Adipose tissue (tissue), 3 donors: ENCODE data around the gene CARS2. TPM values are rescaled to one million over a fixed set of nuclear protein-coding genes. Genes with fewer than 3 reads are reported as not detected.
"Not testable (repeated sequence)": the region's sequence is repeated elsewhere in the genome, so short reads cannot be mapped to it uniquely, and the experiment has no call there.

ENCODE experiments used
- H3K27ac ChIP-seq: one replicate; pipeline ENCODE4 v1.5.1; 2013; ENCODE audit warnings: low read depth, low read length
- WGBS, 3 donors: extraction: QIAGEN DNeasy Blood & Tissue Kit; methylation state at CpG; one replicate each; pipeline ENCODE4 v1.1.7; 2013; 5-methylcytosine and 5-hydroxymethylcytosine counted together
- polyA plus RNA-seq, 3 donors: library from polyadenylated mRNA; stranded (reverse); fragments of 200-250 nt; gene quantifications; one replicate each; pipeline ENCODE4 v1.2.3, GENCODE V29; 2013
- donor health status: healthy with polysubstance abuse.
- donor health status: Bipolar disorder and iron deficiency.
- donor health status: healthy.

The CARS2 gene
- polyA plus RNA-seq, 3 donors, result 28.1 to 50.5 (median 43.1) TPM

DNA sequence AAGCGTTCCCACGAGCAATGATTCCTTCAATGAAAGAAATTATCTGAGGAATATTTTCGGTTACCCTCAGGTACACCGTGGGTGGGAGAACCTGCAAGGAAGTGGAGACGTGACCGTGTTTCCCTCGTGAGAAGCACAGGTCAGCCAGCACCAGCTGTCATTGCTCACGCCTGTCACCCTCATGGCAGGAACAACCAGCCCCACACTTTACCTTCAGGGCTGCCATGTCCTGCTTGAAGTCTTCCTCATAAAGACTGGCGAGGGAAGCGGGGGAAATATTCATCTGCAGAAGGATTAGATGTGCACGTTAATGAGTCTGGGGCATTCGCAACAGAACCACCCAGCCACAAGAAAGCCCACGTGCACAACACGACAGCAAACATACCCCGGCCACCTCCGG, 18.2 kb downstream of the CARS2 start:
- no peak overlapping the region for H3K27ac ChIP-seq
- 93 to 94% (median 94%) methylated on average over 16 of the region's 16 CpGs for WGBS, 3 donors

DNA sequence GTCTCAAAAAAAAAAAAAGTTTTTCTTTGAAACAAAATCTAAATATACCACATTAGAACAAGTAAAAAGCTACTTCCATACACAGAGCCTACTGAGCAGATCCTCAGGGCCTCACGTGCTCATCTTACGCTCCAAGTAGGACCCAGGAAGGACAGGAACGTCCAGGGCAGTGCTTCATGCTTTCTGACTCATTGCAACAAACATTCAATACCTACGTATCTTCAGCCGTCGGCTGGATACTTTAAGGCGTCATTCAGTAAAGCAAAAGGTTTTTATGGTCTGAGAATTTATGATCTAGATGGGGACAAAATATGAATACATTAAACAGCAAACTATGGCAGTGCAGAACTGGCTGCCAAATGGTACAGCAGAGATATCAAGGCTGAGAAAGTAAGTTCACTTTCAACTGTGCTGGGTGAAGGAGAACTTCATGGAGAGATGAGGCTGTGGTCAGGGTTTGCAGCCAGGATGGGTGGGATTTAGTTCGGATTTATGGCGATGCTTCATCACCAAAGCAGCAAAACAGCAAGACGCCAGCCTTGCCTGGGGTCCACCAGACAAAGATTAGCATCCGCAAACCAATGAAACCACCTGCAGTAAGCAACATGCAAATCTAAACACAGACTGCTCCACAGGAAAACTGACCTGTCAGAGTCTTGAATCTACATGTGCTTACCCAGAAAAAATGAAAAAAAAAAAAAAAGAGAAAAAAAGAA, 20.5 kb downstream of the CARS2 start:
- no peak overlapping the region for H3K27ac ChIP-seq
- 88 to 92% (median 89%) methylated on average over 11 of the region's 11 CpGs for WGBS, 3 donors

DNA sequence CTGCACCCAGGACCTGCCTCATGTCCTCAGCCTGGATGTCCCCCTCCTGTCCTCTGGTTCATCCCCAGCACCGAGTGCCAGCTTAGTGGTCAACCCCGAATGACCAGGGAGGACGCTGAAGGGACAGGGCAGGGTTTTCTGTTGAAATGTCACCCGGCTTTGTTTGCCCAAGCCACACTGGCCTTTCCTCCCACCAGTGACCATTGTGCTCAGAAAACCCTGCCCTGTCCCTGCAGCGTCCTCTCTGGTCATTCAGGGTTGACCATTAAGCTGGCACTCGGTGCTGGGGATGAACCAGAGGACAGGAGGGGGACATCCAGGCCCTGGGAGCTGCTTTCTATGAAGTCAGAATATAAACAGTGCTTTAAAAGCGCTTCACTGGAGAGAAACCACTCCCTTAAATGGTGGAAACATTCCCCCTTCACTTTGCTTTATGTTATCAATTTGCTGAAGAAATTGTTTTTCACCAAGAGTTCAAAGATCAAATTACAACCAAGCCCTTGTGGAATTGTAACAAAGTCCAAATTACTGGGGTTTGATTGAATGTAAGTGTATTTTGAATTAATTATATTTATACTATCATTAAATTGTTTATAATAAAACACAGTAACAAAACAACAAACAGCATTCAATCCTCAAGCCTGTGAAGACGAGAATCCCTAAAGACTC, 21.4 kb downstream of the CARS2 start:
- WGBS, 3 donors, result 78 to 88% (median 87%) methylated on average over 8 of the region's 8 CpGs
- H3K27ac ChIP-seq, result no peak overlapping the region

DNA sequence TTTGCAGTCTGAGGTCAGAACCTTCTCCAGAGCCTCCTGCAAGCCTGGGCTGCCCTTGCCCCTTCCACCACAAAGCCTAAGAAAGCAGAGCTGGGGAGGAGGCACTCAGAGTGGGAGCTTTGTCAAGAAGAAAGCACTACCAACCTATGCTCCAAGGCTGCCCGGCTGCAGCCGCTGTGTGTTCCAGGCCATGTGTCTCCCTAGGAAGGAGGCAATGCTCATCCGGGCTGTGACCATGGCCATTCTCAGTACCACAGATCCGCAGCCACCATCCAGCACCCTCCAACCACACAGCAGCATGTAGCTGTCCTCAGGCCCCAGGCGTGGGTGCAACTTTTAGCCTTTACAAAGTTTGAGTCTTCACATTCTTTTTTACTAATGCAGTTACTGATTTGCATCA, 22.0 kb downstream of the CARS2 start:
- 91 to 93% (median 92%) methylated on average over 5 of the region's 5 CpGs for WGBS, 3 donors
- H3K27ac ChIP-seq, result no peak overlapping the region

DNA sequence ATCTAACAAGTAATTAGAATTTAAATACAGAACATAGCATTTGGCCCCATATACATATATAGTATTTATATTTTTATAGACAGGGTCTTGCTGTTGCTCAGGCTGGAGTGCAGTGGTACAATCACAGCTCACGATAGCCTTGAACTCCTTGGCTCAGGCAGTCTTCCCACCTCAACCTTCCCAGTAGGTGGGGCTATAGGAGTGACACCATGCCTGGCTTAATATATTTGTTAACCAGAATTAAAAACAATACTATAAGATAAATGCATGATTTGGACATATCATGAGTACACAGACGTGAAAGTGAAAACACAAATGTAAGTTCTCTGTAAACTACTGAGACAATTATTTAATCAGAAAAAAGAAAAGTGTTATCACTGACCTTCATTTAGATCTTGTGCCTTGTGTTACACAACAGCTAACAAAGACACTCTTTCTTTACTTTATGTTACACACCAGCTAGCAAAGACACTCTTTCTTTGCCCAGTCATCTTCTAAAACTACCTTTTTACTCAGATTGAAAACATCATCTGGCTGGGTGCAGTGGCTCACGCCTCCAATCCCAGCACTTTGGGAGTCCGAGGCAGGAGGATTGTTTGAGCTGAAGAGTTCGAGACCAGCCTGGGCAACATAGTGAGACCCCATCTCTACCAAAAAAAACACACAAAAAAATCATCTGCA, 22.6 kb downstream of the CARS2 start:
- 73 to 90% (median 85%) methylated on average over 5 of the region's 5 CpGs for WGBS, 3 donors
- H3K27ac ChIP-seq, result no peak overlapping the region

DNA sequence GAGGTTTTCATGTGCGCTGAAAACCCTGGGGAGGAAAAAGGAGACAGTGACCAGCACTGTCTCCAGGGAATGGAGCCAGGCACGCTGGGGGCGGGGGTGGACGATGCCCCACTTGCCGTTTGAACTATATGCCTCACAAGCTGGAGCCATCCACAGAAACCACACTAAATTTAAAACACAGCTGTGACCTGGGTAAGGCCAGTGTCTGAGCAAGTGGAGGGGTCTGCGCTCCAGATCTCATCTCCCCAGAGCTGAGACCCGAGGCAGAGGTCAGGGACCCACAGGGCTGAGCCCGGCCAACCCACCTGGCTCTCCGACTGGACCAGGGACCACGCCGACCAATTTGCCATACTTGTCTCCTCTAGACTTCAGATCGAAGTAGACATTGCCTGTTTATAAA, 23.2 kb downstream of the CARS2 start:
- no peak overlapping the region for H3K27ac ChIP-seq

DNA sequence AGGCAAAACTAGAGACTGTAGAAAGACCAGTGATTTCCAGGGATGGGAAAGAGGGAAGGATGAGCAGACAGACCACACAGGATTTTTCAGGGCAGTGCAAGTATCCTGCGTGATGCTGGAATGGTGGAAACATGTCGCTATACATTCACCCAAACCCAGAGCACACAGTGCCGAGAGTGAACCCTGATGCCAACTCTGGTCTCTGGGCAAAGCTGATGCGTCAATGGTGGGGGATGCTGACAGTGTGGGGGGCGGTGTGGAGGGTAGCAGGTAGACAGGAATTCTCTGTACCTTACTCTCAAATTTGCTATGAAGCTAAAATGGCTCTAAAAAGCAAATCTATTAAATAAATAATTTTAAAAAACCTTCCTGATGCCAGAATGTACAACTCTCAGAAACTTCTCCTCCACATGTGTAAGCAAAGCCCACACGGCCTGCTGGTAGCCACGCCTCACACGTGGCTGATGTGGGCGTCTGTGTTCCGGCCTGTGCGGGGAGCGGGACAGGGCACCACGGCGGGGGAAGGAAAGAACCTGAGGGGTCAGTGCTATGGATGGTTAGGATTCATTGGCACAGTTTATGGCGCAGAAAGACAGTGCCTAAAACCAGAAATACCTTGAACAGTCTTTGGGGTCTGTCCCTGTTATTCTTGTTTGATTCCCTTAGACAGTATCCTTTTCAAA, 23.9 kb downstream of the CARS2 start:
- 84 to 91% (median 88%) methylated on average over 15 of the region's 15 CpGs for WGBS, 3 donors
- no peak overlapping the region for H3K27ac ChIP-seq

More for the DNA sequence above, 23.2 kb downstream of the CARS2 start:
- 91% methylated on average over 12 of the region's 12 CpGs for WGBS, 3 donors

DNA sequence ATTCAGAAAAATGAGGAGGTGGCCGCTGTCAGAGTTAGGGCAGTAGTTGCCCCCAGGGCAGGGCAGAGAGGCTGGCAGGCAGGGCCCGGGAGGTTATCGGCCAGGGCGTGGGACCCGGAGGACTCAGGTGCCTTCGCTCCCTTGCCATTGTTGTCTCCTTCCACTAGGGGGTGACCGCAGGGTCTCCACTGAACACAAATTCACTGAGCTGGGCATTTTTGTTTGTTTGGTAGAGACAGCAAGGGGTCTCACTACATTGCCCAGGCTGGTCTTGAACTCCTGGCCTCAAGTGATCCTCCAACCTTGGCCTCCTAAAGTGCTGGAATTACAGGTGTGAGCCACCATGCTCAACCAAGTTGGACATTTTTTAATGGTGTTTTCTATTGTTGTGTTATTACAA, 25.1 kb downstream of the CARS2 start:
- 84 to 88% (median 85%) methylated on average over 7 of the region's 7 CpGs for WGBS, 3 donors
- H3K27ac ChIP-seq, result no peak overlapping the region

DNA sequence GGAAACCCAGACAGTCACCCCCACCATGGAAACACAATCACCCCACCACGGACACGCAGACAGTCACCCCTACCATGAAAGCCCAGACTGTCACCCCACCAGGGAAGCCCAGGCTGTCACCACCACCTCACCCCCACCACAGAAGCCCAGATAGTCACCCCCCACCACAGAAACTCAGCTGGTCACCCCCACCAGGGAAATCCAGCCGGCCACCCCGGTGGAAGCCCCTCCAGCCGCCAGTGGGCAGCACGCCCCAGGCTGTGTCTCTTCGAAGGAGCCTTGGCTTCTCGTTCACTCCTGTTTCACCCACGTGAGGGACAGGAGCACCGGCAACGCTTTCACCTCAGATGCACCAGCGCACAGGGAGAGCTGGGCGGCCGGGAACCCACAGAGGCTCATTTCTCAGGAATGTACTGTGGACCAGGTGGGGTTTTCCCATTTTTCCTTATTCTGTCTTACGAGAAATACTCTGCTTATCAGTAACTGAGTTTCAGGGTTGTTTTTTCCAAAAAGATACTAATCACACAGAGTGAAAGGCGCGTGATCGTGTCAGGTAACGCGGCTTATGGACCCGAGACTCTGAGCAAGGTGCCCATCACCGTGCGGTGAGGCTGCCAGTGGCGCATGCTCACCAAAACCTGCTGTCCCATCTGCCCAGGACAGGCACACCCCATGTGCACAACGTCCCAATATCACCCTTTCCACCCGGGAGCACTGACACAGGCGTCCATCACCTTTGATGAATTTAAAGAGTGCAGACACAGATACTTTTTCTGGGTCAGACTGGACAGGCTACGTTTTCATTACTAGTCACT, 28.0 kb downstream of the CARS2 start:
- H3K27ac ChIP-seq, result no peak overlapping the region
- WGBS, 3 donors, result 91 to 95% (median 92%) methylated on average over 28 of the region's 28 CpGs

DNA sequence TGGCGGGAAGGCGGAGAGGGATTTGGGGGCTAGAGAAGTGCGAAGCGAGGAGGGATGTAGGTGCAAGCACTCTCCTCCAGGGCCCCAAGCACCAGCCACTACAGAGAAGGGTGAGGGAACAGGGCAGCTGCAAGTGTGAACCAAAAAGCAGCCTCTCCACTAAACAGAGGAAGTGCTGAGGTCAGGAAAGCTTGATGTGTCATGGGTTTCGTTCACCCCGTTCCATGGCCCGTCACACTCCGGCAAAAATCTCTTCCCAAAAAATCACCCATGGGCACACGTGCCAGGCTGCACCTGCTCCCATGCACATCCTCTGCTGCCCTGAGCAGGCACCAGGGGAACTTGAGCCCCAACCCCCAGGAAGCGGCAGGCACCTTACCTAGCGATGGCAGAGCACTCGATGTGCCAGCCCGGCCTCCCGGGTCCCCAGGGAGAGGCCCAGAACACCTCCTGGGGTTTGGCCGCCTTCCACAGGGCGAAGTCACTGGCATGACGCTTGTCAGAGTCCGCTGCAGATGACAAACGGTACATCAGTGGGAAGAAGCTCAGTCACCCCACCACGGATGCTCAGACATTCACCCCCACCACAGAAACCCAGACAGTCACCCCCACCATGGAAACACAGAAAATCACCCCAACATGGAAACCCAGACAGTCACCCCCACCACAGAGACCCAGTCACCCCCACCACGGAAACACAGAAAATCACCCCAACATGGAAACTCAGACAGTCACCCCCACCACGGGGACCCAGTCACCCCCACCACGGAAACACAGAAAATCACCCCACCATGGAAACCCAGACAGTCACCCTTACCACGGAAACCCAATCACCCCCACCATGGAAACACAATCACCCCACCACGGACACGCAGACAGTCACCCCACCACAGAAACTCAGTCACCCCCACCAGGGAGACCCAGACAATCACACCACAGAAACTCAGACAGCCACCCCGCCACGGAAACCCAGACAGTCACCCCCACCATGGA, 29.0 kb downstream of the CARS2 start:
- 85 to 91% (median 89%) methylated on average over 26 to 28 of the region's 28 CpGs for WGBS, 3 donors

DNA sequence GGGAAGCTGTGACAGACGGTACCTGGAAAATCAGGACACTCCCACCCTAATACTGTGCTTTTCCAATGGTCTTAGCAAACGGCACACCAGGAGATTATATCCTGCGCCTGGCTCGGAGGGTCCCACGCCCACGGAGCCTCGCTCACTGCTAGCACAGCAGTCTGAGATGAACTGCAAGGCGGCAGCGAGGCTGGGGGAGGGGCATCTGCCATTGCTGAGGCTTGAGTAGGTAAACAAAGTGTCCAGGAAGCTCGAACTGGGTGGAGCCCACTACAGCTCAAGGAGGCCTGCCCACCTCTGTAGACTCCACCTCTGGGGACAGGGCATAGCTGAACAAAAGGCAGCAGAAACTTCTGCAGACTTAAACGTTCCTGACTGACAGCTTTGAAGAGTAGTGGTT, 36.1 kb downstream of the CARS2 start:
- 95 to 98% (median 97%) methylated on average over 11 of the region's 11 CpGs for WGBS, 3 donors
- not testable (repeated sequence) for H3K27ac ChIP-seq

More for the DNA sequence above, 29.0 kb downstream of the CARS2 start:
- H3K27ac ChIP-seq, result no peak overlapping the region

DNA sequence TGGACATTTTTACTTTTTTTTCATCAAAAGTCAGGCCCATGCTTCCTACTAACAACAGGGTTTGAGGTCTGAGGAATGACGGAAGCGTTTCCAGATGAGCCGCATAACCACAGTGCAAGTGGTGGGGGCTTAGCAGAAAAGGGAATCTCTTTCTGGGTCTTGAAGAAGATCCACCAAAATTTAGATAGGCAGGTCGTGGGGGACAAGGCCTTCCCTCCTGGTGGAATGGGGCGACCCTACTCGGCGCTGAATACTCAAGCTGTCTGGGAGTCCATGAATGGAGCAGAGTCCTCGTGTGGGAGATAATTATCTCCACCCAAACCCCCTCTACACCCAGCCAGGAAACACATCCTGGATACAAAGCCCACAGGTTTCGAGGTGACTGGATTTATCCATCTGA, 36.9 kb downstream of the CARS2 start:
- no peak overlapping the region for H3K27ac ChIP-seq
- 90 to 92% (median 92%) methylated on average over 9 of the region's 9 CpGs for WGBS, 3 donors

DNA sequence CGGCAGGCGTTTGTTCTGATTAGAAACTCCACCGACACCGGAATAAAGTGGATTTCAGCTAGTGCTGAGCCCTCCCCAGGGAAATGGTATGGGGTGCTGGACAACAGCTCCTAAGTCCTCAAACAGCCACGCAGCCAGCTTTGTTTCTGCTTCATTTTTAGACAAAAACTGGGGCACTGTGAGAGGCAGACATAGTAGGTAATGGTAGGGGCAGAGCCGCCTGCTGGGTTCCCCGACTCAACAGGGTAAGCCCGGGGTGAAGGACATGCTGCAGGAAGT, 39.7 kb downstream of the CARS2 start:
- H3K27ac ChIP-seq, result no peak overlapping the region
- WGBS, 3 donors, result 72 to 94% (median 79%) methylated on average over 8 of the region's 8 CpGs

DNA sequence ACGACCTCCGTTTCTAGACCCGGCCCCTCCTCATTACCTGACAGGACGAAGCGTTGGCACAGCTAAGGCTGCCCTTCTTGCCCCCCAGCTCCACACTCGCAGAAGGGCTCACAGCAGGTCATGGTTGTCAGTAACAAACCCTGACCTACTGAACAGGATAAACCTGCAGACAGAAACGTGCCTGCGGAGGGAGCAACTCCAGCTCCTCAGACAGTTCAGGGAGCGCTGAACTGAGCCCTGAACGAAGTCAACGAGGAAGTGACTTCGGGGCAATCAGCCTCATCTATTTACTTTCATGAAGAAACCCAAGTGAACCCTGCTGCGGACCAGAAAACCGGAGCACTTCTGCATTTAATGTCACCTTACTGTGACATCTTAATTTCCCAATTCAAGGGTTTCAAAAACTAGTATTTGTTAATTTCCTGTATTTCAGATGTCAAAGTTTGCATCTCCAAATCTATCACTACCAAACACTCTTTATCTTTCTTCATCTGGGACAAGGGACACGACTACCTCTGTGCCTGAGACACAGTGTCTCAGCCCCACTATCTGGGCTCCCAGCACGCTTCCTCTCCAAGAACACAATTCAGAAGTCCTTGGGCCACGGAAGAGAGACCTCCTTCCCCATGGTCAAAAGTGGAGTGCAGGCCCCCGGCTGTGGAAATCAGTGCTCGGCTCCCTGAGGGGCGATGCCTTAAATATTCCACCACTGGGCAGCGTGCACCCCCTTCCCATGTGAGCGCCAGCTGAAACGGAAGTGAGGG, 40.2 kb downstream of the CARS2 start:
- WGBS, 3 donors, result 69 to 91% (median 76%) methylated on average over 23 of the region's 23 CpGs
- no peak overlapping the region for H3K27ac ChIP-seq

DNA sequence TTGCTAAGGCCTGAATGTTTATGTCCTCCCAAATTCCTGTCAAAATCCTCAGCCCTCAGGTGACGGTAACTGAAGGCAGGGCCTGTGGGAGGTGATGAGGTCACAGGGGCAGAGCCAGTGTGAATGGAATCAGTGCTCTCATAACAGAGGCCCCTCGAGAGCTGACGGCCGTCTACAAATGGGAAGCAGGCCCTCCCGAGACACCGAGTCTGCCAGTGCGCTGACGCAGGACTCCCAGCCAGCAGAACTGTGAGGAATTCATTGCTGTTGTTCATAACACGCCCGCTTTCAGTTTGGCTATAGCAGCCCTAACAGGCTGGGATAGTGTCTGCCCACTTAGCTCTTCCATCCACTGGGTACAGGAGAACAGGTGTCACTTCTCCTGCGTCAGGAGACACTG, 41.2 kb downstream of the CARS2 start:
- no peak overlapping the region for H3K27ac ChIP-seq
- WGBS, 3 donors, result 81 to 90% (median 89%) methylated on average over 11 of the region's 11 CpGs

DNA sequence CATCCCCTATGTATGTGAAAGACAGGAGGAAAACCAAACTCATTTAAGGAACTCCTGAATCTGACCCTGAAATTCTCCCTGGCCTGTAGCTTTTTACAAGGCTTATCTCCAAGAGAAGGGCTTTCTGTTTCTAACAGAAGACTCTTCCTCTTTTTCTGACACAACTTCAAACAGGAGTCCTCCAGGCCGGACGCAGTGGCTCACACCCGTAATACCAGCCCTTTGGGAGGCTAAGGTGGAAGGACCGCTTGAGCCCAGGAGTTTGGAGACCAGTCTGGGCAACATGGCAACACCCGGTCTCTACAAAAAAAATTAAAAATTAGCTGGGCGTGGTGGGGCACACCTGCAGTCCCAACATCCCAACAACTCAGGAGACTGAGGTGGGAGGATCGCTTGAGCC, 41.9 kb downstream of the CARS2 start:
- WGBS, 3 donors, result 85 to 93% (median 88%) methylated on average over 7 of the region's 7 CpGs
- no peak overlapping the region for H3K27ac ChIP-seq

DNA sequence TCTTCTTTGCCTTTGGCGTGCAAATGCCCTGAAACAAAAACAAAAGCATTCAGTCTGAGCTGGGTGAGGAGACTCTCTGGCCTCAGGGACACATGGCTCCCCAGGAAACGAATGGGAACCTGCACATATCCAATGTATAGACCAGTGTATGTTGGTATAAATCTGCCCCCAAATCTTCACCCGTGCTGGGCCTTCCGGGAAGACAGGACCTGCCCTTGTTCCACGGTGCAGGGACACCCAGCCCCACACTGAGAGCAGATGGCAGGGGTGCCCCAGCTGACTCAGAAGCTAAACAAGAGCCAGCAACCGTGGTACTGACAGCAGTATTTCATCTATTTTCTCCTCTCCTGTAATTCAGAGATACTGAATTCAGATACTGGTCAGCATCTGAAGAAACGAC, 42.4 kb downstream of the CARS2 start:
- 79 to 81% (median 80%) methylated on average over 7 of the region's 7 CpGs for WGBS, 3 donors
- H3K27ac ChIP-seq, result no peak overlapping the region
